ENCODE results near the gene SNX15.

DNA sequence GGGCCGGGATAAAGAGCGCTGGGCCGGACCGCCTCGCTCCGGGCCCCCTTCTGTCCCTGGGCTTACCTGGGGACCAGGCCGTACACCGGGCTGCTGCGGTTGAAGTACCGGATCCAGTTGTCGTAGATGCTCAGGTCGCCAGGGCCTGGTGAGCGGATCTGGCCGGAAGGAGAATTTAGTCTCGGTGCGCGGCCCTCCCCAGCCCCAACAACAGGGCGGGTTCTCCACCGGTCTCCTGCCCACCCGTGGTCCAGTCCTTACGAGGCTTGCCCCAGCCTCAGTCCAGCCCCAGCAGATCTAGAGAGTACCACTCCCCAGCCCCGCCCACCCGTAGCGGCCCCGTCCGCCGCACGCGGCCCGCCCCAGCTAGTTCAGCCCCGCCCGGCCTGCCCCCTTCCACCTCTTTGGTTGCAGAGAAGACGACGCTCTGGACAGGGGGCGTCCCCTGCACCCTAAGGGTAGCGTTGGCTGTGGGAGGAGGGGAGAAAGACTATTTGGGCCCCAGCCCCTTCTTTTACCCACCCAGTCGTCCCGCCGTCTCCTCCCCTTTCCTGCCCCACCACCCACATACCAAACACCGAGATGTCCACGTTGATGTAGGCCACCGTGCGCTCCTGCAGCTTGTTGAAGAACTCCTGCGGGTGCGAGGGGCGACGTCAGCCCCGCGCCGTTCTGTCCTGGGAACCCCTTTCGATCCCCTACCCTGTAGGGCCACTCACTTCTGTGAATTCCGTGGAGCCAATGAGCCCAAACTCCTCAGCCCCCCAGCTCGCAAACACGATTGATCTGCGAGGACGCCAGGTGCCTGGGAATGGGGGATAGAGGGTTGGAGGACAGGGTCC lies 20.6 kb downstream of the SNX15 start:
- no peak for TF ChIP-seq EZH2 (IDR thresholded peaks at IDR 0.05; ENCODE audit: borderline replicate concordance, low read length)
- TF ChIP-seq, protein P1, sequence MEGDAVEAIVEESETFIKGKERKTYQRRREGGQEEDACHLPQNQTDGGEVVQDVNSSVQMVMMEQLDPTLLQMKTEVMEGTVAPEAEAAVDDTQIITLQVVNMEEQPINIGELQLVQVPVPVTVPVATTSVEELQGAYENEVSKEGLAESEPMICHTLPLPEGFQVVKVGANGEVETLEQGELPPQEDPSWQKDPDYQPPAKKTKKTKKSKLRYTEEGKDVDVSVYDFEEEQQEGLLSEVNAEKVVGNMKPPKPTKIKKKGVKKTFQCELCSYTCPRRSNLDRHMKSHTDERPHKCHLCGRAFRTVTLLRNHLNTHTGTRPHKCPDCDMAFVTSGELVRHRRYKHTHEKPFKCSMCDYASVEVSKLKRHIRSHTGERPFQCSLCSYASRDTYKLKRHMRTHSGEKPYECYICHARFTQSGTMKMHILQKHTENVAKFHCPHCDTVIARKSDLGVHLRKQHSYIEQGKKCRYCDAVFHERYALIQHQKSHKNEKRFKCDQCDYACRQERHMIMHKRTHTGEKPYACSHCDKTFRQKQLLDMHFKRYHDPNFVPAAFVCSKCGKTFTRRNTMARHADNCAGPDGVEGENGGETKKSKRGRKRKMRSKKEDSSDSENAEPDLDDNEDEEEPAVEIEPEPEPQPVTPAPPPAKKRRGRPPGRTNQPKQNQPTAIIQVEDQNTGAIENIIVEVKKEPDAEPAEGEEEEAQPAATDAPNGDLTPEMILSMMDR (IDR thresholded peaks at IDR 0.05; ENCODE audit: low read length): no peak

Data from OCI-LY1 (cell line).